Transverse colon (tissue), 4 donors: ENCODE results near the gene CLCC1.
"Not testable (repeated sequence)": the region's sequence is repeated elsewhere in the genome, so short reads cannot be mapped to it uniquely, and the experiment has no call there.

ENCODE experiments used
- CTCF ChIP-seq, 5 experiments: fragments of 200-600 bp in 3 of 5; fragments of 450-650 bp in 2 of 5; sonication (generic) in 3 of 5; IDR thresholded peaks; 1 replicate in 2 of 5; 2 replicates in 3 of 5; pipeline ENCODE4 v1.5.1; 2016 to 2017; ENCODE audit warnings: antibody characterized with exemption in 5 of 5, inconsistent platforms in 3 of 5, mild to moderate bottlenecking in 2 of 5, moderate library complexity in 1 of 5
- EP300 ChIP-seq: sonication (generic); formaldehyde crosslinking; IDR thresholded peaks from one replicate; pipeline ENCODE4 v1.6.1; 2017; ENCODE audit warnings: antibody characterized with exemption, low read depth
- POLR2AphosphoS5 ChIP-seq, 3 donors: sonication (generic); formaldehyde crosslinking; IDR thresholded peaks; one replicate each; pipeline ENCODE4 v1.6.1; 2016; ENCODE audit warnings: antibody characterized with exemption in 3 of 3

GRCh38 chr1:108996622-108997021, 33.3 kb upstream of the CLCC1 start:
- not testable (repeated sequence) for TF ChIP-seq CTCF (IDR thresholded peaks at IDR 0.05); EP300; POLR2AphosphoS5 (IDR thresholded peaks at IDR 0.05)
